Measurements from ENCODE around the gene CARF. TPM values are rescaled to one million over a fixed set of nuclear protein-coding genes. Genes with fewer than 3 reads are reported as not detected.

CARF gene
- 11.5 and 13.1 TPM in 2 replicates for total RNA-seq
- long read RNA-seq, full-length matches to known transcripts = 5 of 19 reads
- long read RNA-seq, partial matches to known transcripts = 3 of 19 reads
- long read RNA-seq, other reads (novel, unspliced or antisense) = 11 of 19 reads

GRCh38 chr2:202911512-202912341 is at the start of gene CARF, which contains the start of gene WDR12:
CARF (plus strand) TSS chr2:202912275; CDS start chr2:202941903, 29,628 bp downstream.
WDR12 (minus strand) TSS chr2:202911673; CDS start chr2:202911476, 197 bp downstream.
- Mint-ChIP-seq H3K4me1 (ENCODE audit: low read depth) (peaks cover 16% of the 10 kb centered on the region), H3K27me3 (no peaks in the 10 kb centered on the region), H3K27ac (peak within 1 kb of the TSS; percentile 98), H3K36me3 (ENCODE audit: insufficient read depth) (no peaks in the 10 kb centered on the region), H3K4me3 (ENCODE audit: low read depth) (peak within 1 kb of the TSS; percentile 100), H3K9me3 (ENCODE audit: low read depth) (no peaks in the 10 kb centered on the region)
- no peak for TF ChIP-seq CTCF (IDR thresholded peaks at IDR 0.05; ENCODE audit: unreplicated experiment)
- DNase-seq (ENCODE audit: low spot score, unreplicated experiment) = peak; percentile 72

- Mint-ChIP-seq H3K36me3 (ENCODE audit: insufficient read depth) (no peaks in the 10 kb centered on the region), H3K27ac (peak overlapping the region; percentile 99), H3K4me1 (ENCODE audit: low read depth) (peaks cover 9% of the 10 kb centered on the region), H3K4me3 (ENCODE audit: low read depth) (peak overlapping the region; percentile 94), H3K27me3 (peaks cover 4% of the 10 kb centered on the region), H3K9me3 (ENCODE audit: low read depth) (no peaks in the 10 kb centered on the region)
- peak; percentile 52 for DNase-seq (ENCODE audit: low spot score, unreplicated experiment)
- TF ChIP-seq CTCF (IDR thresholded peaks at IDR 0.05; ENCODE audit: unreplicated experiment) = peak; percentile 64
These were observed 41.4 kb upstream of the CARF start for GRCh38 chr2:202870431-202871299.

- Mint-ChIP-seq H3K36me3 (ENCODE audit: insufficient read depth) (no peaks in the 10 kb centered on the region), H3K9me3 (ENCODE audit: low read depth) (no peaks in the 10 kb centered on the region), H3K4me3 (ENCODE audit: low read depth) (peak within 1 kb of the TSS; percentile 94), H3K4me1 (ENCODE audit: low read depth) (peaks cover 9% of the 10 kb centered on the region), H3K27ac (peak within 1 kb of the TSS; percentile 99), H3K27me3 (peaks cover 4% of the 10 kb centered on the region)
- TF ChIP-seq CTCF (IDR thresholded peaks at IDR 0.05; ENCODE audit: unreplicated experiment) = peak; percentile 17
- peak; percentile 74 for DNase-seq (ENCODE audit: low spot score, unreplicated experiment)
These were observed 40.6 kb upstream of the CARF start, which contains the start of gene ICA1L for GRCh38 chr2:202871300-202872141. ICA1L (minus strand) TSS chr2:202871766; CDS start chr2:202829009, 42,757 bp downstream.

- Mint-ChIP-seq H3K4me1 (ENCODE audit: low read depth) (peaks cover 2% of the 10 kb centered on the region), H3K27ac (no peak overlapping the region), H3K27me3 (peaks cover 4% of the 10 kb centered on the region), H3K9me3 (ENCODE audit: low read depth) (no peaks in the 10 kb centered on the region), H3K4me3 (ENCODE audit: low read depth) (no peak overlapping the region), H3K36me3 (ENCODE audit: insufficient read depth) (peaks cover 4% of the 10 kb centered on the region)
- TF ChIP-seq CTCF (IDR thresholded peaks at IDR 0.05; ENCODE audit: unreplicated experiment) = no peak
- DNase-seq (ENCODE audit: low spot score, unreplicated experiment) = no peak
These were observed 34.4 kb upstream of the CARF start for GRCh38 chr2:202877699-202878098.
